ENCODE data around the gene DNAJC24.

The DNAJC24 gene

GRCh38 chr11:31328697-31329096, 41.0 kb upstream of the DNAJC24 start:
- DNase-seq (ENCODE audit: low read depth): no peak
- in situ Hi-C loops (cut with HindIII; ENCODE audit: low sequenced_read_pairs): no loop called here
- TF ChIP-seq CTCF (IDR thresholded peaks at IDR 0.05; ENCODE audit: low read depth, low read length, missing control alignments): no peak
- H3K4me3 ChIP-seq (ENCODE audit: low read depth, low read length): no peak overlapping the region

- H3K4me3 ChIP-seq (ENCODE audit: low read depth, low read length): no peak overlapping the region
- in situ Hi-C loops (cut with HindIII; ENCODE audit: low sequenced_read_pairs): no loop called here
- TF ChIP-seq CTCF (IDR thresholded peaks at IDR 0.05; ENCODE audit: low read depth, low read length, missing control alignments): no peak
- no peak for DNase-seq (ENCODE audit: low read depth)
These were observed 31.9 kb upstream of the DNAJC24 start for GRCh38 chr11:31337806-31338205.

GRCh38 chr11:31340903-31341572, 28.6 kb upstream of the DNAJC24 start:
- peak; percentile 2 for DNase-seq (ENCODE audit: low read depth)
- peak; percentile 60 for TF ChIP-seq CTCF (IDR thresholded peaks at IDR 0.05; ENCODE audit: low read depth, low read length, missing control alignments)
- in situ Hi-C loops (cut with HindIII; ENCODE audit: low sequenced_read_pairs): no loop called here
- H3K4me3 ChIP-seq (ENCODE audit: low read depth, low read length): no peak overlapping the region

- DNase-seq (ENCODE audit: low read depth): no peak
- no peak for TF ChIP-seq CTCF (IDR thresholded peaks at IDR 0.05; ENCODE audit: low read depth, low read length, missing control alignments)
- in situ Hi-C loops (cut with HindIII; ENCODE audit: low sequenced_read_pairs): no loop called here
- H3K4me3 ChIP-seq (ENCODE audit: low read depth, low read length): no peak overlapping the region
These were observed 18.5 kb upstream of the DNAJC24 start for GRCh38 chr11:31351168-31351567.

GRCh38 chr11:31355131-31355530, 14.5 kb upstream of the DNAJC24 start:
- DNase-seq (ENCODE audit: low read depth): no peak
- TF ChIP-seq CTCF (IDR thresholded peaks at IDR 0.05; ENCODE audit: low read depth, low read length, missing control alignments): no peak
- no peak overlapping the region for H3K4me3 ChIP-seq (ENCODE audit: low read depth, low read length)
- in situ Hi-C loops (cut with HindIII; ENCODE audit: low sequenced_read_pairs): no loop called here

GRCh38 chr11:31355817-31356216, 13.8 kb upstream of the DNAJC24 start:
- in situ Hi-C loops (cut with HindIII; ENCODE audit: low sequenced_read_pairs): no loop called here
- TF ChIP-seq CTCF (IDR thresholded peaks at IDR 0.05; ENCODE audit: low read depth, low read length, missing control alignments): no peak
- no peak for DNase-seq (ENCODE audit: low read depth)
- H3K4me3 ChIP-seq (ENCODE audit: low read depth, low read length): no peak overlapping the region

Data from astrocyte of the cerebellum (primary cell).